ENCODE measurements around the gene CCDC141.

- no peak for TF ChIP-seq CTCF (IDR thresholded peaks at IDR 0.05; ENCODE audit: low read depth, low read length)
- TF ChIP-seq POLR2A (IDR thresholded peaks at IDR 0.05; ENCODE audit: extremely low read depth, insufficient read length): no peak
These were observed 69.1 kb downstream of the CCDC141 start for GRCh38 chr2:178980815-178981214.
